A172 (cell line): ENCODE data around the gene TLN1. TPM values are rescaled to one million over a fixed set of nuclear protein-coding genes. Genes with fewer than 3 reads are reported as not detected.

Experiments
- DNase-seq: peaks from one replicate; pipeline ENCODE4 v3.0.0-alpha.2; 2015; ENCODE audit warnings: low spot score
- total RNA-seq: library from RNA; depleted of rRNA; stranded (reverse); fragments of >200 nt; shearing (Covaris generic); gene quantifications from 2 replicates; pipeline ENCODE4 v1.2.3, GENCODE V29; 2014

TLN1 gene
- total RNA-seq, 1 experiment from 2014 or later = 155 TPM

- DNase-seq = no peak
Measured at GRCh38 chr9:35729101-35729500, 2.9 kb downstream of the TLN1 start.

DNA sequence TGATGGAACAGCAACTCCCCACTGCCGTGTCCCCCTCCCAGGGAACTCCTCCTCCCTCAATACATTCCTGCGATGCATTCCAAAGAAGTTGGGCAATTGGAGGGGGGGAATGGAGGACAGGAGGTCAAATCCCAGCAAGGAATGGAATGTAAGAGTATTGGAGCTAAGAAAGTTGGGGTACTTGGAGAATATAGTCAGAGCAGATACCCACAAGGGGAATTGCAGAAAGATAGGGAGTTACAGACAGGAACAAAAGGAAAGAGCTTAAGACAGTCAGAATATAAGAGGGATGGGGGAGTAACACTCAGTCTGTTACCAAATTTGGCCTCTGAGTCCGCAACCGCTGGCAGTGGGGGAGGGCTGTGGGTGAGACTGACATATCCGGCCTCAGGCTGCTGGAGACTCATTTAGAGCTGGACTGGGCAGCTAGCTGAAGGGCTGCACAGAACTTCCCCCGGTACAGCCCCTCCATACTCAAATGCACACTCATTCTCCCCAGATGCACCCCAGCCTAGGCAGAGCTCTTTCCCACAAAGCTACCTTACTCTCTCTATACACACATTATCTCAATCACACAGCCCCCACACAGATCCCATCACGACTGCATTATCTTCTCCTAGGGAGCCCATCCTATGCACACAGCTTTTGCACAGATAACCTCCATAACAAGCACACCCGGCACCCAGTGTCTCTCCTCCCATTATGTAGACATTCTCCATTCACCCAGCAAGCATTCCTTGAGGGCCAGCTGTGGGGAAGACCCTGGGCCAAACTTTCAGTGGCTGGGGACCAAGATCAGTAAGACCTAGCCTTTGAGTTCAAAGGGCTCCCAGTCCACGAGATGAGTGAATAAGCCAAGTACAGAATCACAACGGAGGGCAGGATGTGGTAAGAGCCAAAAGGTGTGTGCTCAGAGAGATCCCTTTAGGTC, 3.7 kb downstream of the TLN1 start:
- peak; percentile 88 for DNase-seq

GRCh38 chr9:35727676-35728040, 4.3 kb downstream of the TLN1 start:
- DNase-seq = no peak

DNA sequence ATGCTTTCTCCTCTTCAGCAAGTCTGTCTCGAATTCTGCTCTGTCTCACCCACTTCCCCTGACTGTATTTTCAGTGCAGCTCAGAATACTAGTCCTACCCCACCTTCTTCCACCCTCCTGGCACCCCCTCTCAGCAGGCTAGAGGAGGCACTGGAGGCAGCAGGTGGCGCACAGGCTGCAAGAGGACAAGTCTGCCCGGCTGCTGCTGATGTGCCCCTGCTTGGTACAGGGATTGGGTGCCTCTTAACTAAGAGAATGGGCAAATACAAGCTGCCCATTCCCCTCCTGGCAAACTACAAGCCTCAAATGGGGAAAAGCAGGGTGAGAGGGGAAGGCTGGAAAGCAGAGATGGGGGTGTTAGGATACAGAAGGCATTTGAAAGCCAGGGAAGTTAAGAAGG, 5.1 kb downstream of the TLN1 start:
- DNase-seq = peak; percentile 62

- no peak for DNase-seq
Measured at GRCh38 chr9:35725362-35725761, 6.6 kb downstream of the TLN1 start.

- DNase-seq = no peak
Measured at GRCh38 chr9:35723908-35724307, 8.1 kb downstream of the TLN1 start.

DNA sequence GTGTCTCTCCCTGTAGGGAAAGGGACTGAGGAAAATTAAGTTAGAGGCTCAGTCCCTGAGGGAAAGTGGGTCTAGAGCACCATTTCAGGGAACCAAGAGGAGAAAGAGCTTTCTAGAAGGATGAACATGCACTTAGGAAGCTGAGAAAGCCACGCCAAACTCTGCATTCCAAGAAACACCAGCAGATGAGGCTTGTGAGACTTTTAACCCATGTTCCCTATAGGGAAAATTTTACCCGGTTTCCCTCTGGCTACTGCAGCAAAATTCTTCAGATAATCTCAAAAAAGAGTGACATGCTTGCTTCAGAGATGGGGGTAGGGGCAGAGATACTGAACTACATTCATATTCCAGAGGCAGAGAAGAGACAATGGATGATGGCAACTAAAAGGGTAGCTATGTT, 8.6 kb downstream of the TLN1 start:
- DNase-seq = no peak

DNA sequence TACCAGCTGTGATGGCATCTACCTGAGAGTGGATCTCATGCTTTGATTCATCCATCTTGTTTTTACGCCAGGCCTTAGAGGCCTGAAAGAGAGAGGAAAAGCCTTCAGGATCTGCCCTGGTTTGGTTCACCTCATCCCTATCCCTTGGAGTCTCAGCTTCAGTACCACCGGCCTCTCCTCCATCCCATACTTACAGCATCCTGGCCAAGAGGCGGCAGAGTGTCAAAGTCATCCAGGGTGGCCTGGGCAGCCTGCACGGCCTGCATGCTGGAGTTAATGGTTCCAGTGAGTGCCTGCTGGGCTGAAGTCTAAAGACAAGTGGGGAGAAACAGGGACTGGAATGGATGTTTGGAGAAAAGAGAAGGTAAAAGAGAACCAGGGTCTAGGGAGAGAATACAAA, 12.4 kb downstream of the TLN1 start:
- no peak for DNase-seq

- DNase-seq = no peak
Measured at GRCh38 chr9:35718721-35719511, 13.1 kb downstream of the TLN1 start.

DNA sequence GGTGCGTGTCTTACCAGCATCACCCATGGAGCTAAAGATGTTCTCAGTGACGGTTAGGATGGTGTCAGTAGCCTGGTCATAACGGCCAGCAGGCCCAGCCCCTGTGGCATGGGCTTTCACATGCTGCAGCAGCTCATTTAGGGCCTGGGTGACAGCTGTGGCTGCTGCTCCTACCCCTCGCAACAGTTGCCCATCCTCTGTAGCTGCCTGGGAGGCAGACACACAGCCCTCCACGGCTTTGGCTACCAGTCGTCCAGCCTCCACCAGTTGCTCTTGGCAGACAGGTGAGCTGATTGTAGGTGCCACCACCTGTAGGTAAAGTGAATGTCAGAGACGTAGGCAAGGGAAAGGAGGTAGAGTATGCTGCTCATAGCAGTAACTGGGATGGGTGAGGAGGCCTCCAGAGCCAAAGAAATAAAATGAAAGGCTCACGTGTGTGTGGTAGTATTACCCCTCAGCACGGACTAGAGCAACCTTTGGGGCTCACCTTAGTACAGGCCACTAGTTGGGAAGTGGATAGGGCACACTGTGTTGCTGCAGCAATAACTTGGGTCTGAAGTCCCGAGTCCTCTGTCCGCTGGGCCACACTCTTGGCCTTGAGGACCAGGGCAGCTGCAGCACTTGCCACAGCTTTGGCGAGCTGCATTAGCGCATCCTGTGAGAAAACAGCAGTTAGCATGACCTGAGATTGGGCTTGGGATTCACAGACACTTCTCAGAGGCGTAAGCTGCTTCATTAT, 14.7 kb downstream of the TLN1 start:
- no peak for DNase-seq

DNA sequence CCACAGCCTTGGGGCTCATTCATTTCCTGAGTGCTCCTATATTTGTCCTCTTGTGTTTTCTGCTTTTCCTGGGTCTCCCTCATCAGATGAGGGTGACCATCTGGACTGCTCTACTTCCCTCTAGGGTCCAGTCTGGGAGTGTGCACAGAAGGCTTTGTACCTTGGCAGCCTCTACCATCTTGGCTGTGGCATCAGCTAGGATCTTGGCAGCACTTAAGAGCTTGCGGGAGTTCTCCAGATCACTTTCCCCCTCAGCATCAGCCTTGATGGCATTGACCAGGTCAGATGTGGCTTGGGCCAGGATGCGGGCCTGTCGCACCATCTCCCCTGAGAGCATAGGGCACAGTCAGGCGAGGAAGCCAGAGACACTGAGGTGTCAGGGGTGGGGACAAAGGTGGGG, 15.8 kb downstream of the TLN1 start:
- DNase-seq = no peak

DNA sequence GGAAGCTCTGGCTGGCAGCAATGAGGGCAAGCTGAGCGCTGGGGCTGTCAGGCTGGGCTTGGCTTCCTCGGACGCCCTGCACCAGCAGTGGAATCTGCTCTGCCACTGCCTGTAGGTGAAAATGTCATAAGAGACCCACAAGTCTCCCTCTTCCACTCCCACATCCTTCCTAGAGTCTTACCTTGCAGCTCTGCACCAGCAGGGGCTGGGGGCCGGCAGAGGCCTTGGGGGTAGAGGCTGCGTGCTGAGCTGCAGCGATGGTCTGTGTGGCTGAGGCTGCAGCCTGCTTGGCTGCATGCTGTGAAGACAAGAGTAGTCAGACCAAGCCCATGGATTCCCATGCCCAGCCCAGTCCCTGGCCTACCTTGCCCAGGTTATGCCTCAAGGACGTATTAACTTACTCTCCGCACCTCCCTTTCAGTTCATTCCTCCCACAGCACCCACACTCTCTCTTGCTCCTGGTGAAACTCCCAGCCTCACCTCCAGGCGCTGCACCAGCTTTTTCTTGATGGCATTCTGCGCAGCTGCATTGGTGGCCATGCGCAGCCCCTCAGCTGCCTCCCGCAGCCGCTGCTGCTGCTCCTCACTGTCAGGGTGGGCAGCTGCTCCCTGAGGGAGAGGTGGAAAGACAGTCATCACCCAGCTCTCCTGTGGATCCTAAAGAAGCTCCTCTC, 17.3 kb downstream of the TLN1 start:
- DNase-seq = no peak

- no peak for DNase-seq
Measured at GRCh38 chr9:35714123-35714522, 17.9 kb downstream of the TLN1 start.

DNA sequence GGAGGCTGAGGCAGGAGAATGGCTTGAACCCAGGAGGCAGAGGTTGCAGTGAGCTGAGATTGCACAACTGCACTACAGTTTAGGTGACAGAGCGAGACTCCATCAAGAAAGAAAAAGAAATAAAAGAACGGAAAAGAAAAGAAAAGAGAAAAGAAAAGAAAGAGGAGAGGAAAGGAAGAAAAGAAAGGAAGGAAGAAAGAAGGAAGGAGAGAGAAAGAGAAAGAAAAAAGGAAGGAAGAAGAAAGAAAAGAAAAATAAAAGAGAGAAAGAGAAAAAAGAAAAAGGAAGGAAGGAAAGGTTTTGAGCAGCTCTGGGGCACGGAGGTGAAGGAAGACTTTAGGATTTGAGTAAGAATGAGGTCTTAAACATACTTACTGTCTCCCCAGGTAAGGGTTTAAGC, 18.4 kb downstream of the TLN1 start:
- no peak for DNase-seq

DNA sequence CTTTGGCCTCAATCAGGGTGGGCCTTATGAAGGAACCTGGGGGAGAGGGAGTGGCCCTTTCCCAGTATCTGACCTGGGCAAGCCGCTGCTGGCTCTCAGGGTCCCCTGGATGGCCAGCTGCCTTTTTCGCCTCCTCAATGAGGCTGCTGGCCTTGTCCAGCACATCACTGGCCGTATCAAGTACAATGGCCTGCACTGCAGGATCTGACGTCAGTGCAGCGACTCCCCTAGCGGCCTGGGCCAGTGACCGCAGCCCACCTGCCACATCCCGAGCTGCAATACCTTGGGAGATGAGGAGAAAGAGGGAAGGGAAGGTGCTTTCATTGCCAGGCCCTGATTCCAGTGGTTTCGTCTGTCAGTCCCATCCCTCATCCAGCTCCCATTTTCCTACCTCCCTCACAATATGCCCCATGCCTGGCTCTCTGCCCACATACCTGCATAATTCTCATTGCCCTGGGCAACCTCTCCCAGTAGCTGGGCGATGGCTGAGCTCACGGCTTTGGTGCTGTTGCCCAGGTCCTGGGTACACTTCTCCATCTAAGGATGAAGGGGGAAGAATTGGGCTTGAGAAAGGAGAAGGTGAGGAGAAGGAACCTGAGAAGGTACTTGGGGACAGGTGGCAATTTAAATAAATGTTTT, 19.1 kb downstream of the TLN1 start:
- no peak for DNase-seq

DNA sequence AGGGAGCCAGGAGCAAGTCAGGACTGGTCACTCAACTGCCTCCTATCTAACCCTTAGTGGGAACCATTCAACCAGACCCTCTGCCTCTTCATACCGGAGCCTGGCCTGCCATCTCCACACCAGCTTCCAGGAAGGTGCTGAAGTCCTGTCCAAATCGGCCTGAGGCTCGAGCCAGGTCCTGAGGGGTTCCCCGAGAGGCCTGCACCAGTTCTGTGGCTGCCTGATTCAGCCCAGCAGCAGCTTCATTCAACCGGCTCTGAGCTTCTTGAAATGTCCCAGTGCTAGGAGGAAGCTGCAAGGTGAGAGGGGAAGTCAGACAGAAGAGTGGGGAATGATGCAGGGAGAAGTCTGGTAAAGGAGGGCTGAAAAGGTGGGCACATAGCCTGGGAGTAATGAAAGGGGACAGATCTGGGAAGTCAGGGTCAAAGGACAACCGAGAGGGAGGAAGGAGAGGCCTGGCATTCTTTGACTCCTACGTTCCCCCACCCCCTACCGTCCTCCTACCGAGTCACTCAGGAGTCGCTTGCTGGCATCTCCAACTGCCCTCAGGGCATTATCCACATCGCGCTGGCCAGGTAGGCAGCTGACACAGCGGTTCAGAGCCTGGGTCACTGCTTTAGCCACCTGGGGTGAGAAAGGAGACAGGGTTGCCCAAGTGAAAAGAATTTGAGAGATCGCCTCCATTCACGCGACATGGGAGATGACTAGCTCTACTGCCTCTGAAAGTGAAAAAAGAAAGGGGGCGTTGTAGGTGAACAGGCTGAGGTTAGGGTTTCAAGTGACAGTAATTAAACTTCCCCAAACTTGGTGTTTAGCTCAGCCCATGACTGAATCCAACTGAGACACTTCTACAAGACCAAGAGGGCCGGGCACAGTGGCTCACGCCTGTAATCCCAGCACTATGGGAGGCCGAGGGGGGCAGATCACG, 20.2 kb downstream of the TLN1 start:
- no peak for DNase-seq

DNA sequence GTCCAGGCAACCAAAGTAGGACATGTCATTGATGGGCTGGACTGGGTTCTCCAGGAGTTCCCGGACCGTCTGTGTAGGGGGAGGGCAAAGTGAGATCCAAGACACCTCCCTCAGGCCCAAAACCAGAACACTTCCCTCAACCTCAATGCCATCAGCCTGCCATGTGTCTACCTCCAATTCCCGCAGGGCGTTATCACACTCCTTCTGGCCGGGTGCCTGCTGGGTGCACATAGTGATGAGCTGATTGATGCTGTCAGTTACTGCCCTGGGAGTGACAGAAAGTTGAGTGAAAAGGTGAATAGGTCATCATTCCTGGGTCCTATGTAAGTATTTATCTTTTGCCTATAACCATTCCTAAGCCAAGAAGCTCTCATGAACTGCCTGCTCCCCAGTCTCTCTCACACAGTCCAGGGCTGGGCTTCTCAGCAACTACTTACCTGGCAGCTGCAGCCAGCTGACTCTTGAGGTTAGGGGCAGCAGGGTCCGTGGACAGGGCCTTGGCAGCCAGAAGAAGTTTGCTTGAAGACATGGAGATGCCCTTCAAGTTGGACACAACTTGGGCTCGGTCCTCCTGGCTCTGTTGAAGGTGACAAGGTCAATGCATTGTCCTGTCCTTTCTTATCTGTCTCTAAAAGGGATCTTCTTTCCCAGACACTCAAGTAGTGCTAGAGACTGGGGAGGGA, 21.0 kb downstream of the TLN1 start:
- DNase-seq = no peak

DNA sequence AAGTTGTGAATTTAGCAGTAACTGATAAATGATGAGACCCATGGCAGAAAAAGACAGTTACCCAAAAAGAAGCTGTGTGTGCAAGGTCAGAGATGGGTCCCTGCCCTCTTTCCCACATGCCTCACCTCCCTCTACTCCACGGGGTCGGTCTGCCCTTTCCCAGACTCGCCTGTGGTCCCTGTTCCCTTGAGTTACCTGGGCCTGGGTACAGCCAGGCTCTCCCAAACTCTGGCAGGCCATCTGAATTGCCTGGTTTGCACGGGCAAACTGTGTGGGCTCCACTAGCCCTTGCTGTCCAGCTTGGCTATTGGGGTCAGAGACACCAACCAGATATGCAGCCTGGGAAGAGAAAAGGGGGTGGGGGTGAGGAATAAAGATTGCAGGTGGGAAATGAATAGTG, 23.8 kb downstream of the TLN1 start:
- no peak for DNase-seq

DNA sequence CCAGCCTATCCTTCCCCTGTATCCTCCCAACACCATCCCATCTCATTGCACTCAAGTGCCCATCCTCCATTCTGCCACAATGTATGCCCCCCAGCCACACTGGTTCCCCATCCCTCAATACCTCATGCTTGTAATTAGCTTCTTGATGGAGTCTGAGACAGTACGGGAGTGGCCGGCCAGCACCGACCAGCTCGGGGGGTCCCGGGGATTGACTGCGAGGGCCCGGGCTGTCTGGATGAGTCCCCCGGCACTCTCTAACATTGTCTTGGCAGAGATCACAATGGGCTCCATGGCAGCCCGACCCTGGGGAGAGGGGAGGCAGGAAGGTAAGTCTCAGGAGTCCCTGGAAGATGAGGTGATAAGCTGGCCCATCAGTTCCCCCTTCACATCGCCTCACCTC, 25.0 kb downstream of the TLN1 start:
- no peak for DNase-seq
